Fibroblast of skin of left biceps (primary cell): ENCODE measurements around the gene PIWIL1.
A peak's percentile ranks its signal among the peaks of the same experiment; 100 is the strongest.

ENCODE experiments used
- DNase-seq, 2 experiments: peaks; one replicate each; pipeline ENCODE4 v3.0.0-alpha.2; 2013; ENCODE audit warnings: low read depth in 2 of 2

PIWIL1 gene

GRCh38 chr12:130337488-130338303 lies at the start of gene PIWIL1:
TSS of gene PIWIL1 (plus strand) at chr12:130337887. CDS start at chr12:130342592, 4,705 bp downstream.
- DNase-seq, result no peak

- DNase-seq, result no peak
Measured at GRCh38 chr12:130288206-130288605, 49.5 kb upstream of the PIWIL1 start.

- DNase-seq, result no peak
Measured at GRCh38 chr12:130288691-130289090, 49.0 kb upstream of the PIWIL1 start.

- no peak for DNase-seq
Measured at GRCh38 chr12:130290114-130290513, 47.6 kb upstream of the PIWIL1 start.

- DNase-seq, result no peak
Measured at GRCh38 chr12:130298322-130299021, 39.2 kb upstream of the PIWIL1 start.

GRCh38 chr12:130299574-130299973 lies 38.1 kb upstream of the PIWIL1 start:
- no peak for DNase-seq

GRCh38 chr12:130300090-130300489 lies 37.6 kb upstream of the PIWIL1 start:
- DNase-seq, result no peak

GRCh38 chr12:130300737-130301535 lies 36.8 kb upstream of the PIWIL1 start:
- no peak for DNase-seq

GRCh38 chr12:130301559-130301958 lies 36.1 kb upstream of the PIWIL1 start:
- no peak for DNase-seq

- DNase-seq, result no peak
Measured at GRCh38 chr12:130303781-130304180, 33.9 kb upstream of the PIWIL1 start.

GRCh38 chr12:130307859-130308258 lies 29.8 kb upstream of the PIWIL1 start:
- DNase-seq, result no peak

- DNase-seq, result no peak
Measured at GRCh38 chr12:130308393-130308792, 29.3 kb upstream of the PIWIL1 start.

GRCh38 chr12:130316251-130316650 lies 21.4 kb upstream of the PIWIL1 start:
- no peak for DNase-seq

GRCh38 chr12:130320536-130320935 lies 17.2 kb upstream of the PIWIL1 start:
- DNase-seq, result no peak

GRCh38 chr12:130322263-130322662 lies 15.4 kb upstream of the PIWIL1 start:
- DNase-seq, result no peak

GRCh38 chr12:130330685-130331084 lies 7.0 kb upstream of the PIWIL1 start:
- no peak for DNase-seq

GRCh38 chr12:130331146-130331545 lies 6.5 kb upstream of the PIWIL1 start:
- DNase-seq, result no peak

- DNase-seq, result no peak
Measured at GRCh38 chr12:130333341-130333740, 4.3 kb upstream of the PIWIL1 start.

- no peak for DNase-seq
Measured at GRCh38 chr12:130334399-130334798, 3.3 kb upstream of the PIWIL1 start.

GRCh38 chr12:130334937-130335336 lies 2.8 kb upstream of the PIWIL1 start:
- DNase-seq, result no peak

- peak; percentile 2 to 11 for DNase-seq
Measured at GRCh38 chr12:130335517-130336392, 1.9 kb upstream of the PIWIL1 start.
